MG63 (cell line): ENCODE measurements around the gene APLF. TPM values are rescaled to one million over a fixed set of nuclear protein-coding genes. Genes with fewer than 3 reads are reported as not detected.

Source experiments
- DNase-seq: peaks from one replicate; pipeline ENCODE4 v3.0.0-alpha.2; 2020
- H3K27me3 ChIP-seq: fragments of 250-450 bp; sonication (Bioruptor Pico); 2 replicates; pipeline ENCODE4 v1.5.1; 2020; ENCODE audit warnings: mild to moderate bottlenecking, moderate library complexity
- H3K36me3 ChIP-seq: fragments of 250-450 bp; sonication (Bioruptor Pico); 2 replicates; pipeline ENCODE4 v1.5.1; 2020; ENCODE audit warnings: mild to moderate bottlenecking, moderate library complexity
- H3K4me3 ChIP-seq: fragments of 250-450 bp; sonication (Bioruptor Pico); 2 replicates; pipeline ENCODE4 v1.5.1; 2020; ENCODE audit warnings: mild to moderate bottlenecking, moderate library complexity
- H3K9me3 ChIP-seq: fragments of 250-450 bp; sonication (Bioruptor Pico); 2 replicates; pipeline ENCODE4 v1.5.1; 2020; ENCODE audit warnings: mild to moderate bottlenecking, moderate library complexity
- total RNA-seq: library from RNA; depleted of rRNA; stranded (reverse); fragments of >200 nt; shearing (Covaris generic); gene quantifications from 2 replicates; pipeline ENCODE4 v1.2.3, GENCODE V29; 2014; ENCODE audit warnings: low replicate concordance; rRNA removed

Gene APLF, protein sequence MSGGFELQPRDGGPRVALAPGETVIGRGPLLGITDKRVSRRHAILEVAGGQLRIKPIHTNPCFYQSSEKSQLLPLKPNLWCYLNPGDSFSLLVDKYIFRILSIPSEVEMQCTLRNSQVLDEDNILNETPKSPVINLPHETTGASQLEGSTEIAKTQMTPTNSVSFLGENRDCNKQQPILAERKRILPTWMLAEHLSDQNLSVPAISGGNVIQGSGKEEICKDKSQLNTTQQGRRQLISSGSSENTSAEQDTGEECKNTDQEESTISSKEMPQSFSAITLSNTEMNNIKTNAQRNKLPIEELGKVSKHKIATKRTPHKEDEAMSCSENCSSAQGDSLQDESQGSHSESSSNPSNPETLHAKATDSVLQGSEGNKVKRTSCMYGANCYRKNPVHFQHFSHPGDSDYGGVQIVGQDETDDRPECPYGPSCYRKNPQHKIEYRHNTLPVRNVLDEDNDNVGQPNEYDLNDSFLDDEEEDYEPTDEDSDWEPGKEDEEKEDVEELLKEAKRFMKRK
- total RNA-seq: 0.99 and 2.5 TPM in 2 replicates

DNA sequence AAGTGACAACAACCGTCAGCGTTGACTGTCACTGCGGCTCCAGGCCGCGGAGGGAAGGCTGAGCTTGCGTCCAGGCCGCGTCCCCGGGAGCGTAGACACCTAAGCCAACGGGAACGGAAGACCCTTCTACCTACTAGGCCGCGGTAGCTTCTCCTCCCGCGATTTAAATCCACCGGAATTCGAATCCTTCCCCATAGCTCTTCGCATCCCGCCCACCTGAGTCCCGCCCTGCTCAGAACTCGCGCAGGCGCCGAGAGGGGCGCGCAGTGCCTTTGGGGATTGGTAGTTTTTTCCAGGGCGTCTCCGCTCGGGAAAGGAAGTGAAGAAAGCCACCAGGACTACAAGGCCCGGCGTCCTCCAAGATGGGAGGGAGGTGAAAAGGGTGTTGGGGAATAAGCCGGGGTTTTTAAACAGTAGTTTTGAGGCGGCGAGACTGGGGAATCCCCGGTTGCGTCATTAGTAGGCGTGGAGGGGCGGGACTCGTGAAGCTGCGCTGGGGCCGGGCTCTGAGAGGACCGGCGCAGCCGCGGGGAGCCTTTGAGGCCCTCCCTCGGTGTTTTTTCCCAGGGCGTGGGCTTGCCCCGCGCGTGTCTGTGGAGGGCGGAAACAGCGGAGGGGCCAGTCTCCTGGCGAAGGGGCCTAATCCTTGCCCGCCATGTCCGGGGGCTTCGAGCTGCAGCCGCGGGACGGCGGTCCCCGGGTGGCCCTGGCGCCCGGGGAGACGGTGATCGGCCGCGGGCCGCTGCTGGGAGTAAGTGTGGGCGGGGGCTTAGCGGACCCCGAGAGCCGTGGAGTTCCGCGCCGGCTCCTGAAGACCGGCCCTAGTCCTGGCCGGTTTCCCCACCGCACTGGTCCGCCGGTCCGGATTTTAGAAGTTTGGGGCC, at the start of gene APLF, which contains the start of gene FBXO48:
TSS of gene APLF (plus strand) at position 509 of the 884 bp plus-strand sequence. CDS start at position 656, 147 bp downstream.
TSS of gene FBXO48 (minus strand) at position 218 of the 884 bp plus-strand sequence. CDS start 2,149 bp downstream, outside the sequence.
- peak within 1 kb of the TSS; percentile 80 for H3K4me3 ChIP-seq
- peak; percentile 98 for DNase-seq
- no peaks in the 10 kb centered on the region for H3K27me3 ChIP-seq
- no peaks in the 10 kb centered on the region for H3K9me3 ChIP-seq
- no peaks in the 10 kb centered on the region for H3K36me3 ChIP-seq

GRCh38 chr2:68417926-68418325, 49.5 kb upstream of the APLF start:
- Histone ChIP-seq H3K4me3 (no peak overlapping the region), H3K36me3 (no peaks in the 10 kb centered on the region), H3K9me3 (no peaks in the 10 kb centered on the region), H3K27me3 (no peaks in the 10 kb centered on the region; the same call in 1 of the 2 replicates)
- DNase-seq: no peak

- Histone ChIP-seq H3K27me3 (no peaks in the 10 kb centered on the region; the same call in 1 of the 2 replicates), H3K9me3 (no peaks in the 10 kb centered on the region), H3K36me3 (no peaks in the 10 kb centered on the region), H3K4me3 (no peak overlapping the region)
- DNase-seq: no peak
These were observed 49.0 kb upstream of the APLF start for GRCh38 chr2:68418419-68418818.

DNA sequence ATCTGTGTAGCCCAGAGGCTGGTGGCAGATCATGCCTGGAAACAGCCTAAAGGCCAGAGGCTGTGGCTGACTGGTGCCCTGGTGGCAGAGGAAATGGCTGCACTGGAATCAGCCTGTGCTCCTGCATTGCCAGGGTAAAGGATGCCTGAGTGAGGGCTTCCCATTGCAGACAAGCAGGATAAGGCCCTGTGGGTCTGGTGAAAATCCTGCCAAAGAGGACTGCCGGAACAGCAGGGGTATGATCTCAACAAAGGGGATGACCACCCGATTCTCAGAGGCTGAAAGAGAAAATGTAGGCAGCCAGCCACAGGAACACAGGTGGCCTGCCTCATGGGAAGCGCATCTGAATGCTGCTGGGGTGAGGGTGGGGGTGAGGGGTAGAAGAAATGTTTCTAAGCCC, 48.5 kb upstream of the APLF start:
- no peak for DNase-seq
- H3K4me3 ChIP-seq: no peak overlapping the region
- no peaks in the 10 kb centered on the region; the same call in 1 of the 2 replicates for H3K27me3 ChIP-seq
- H3K36me3 ChIP-seq: no peaks in the 10 kb centered on the region
- H3K9me3 ChIP-seq: no peaks in the 10 kb centered on the region

GRCh38 chr2:68420254-68420910, 47.0 kb upstream of the APLF start:
- Histone ChIP-seq H3K4me3 (no peak overlapping the region), H3K9me3 (no peaks in the 10 kb centered on the region), H3K27me3 (no peaks in the 10 kb centered on the region; the same call in 1 of the 2 replicates), H3K36me3 (no peaks in the 10 kb centered on the region)
- no peak for DNase-seq

- no peak overlapping the region for H3K4me3 ChIP-seq
- H3K27me3 ChIP-seq: no peaks in the 10 kb centered on the region; the same call in 1 of the 2 replicates
- H3K36me3 ChIP-seq: no peaks in the 10 kb centered on the region
- H3K9me3 ChIP-seq: no peaks in the 10 kb centered on the region
- DNase-seq: no peak
These were observed 43.3 kb upstream of the APLF start for GRCh38 chr2:68423966-68424650.

DNA sequence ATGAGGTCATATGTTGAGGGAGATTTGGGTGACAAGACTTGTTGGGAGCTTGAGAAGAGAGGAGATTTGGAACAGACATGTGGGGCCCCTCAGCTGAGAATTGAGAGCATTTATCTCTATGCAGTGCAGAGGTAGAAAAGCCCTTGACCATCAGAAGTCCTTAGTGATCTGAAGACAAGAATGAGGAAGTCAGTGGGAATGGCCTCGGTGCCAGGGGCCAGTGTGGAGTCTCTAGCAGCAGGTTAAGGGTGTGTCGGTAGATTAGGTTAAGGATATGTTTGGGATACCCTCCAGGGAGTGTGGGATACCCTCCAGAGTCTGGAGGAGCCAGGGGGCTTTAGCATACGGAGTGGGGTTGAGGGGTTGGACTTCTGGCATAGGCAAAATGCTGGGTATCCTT, 41.9 kb upstream of the APLF start:
- H3K27me3 ChIP-seq: no peaks in the 10 kb centered on the region; the same call in 1 of the 2 replicates
- no peaks in the 10 kb centered on the region for H3K36me3 ChIP-seq
- no peak overlapping the region for H3K4me3 ChIP-seq
- no peak for DNase-seq
- no peaks in the 10 kb centered on the region for H3K9me3 ChIP-seq

- no peaks in the 10 kb centered on the region for H3K9me3 ChIP-seq
- no peaks in the 10 kb centered on the region for H3K27me3 ChIP-seq
- H3K4me3 ChIP-seq: no peak overlapping the region
- no peak for DNase-seq
- no peaks in the 10 kb centered on the region for H3K36me3 ChIP-seq
These were observed 40.9 kb upstream of the APLF start for GRCh38 chr2:68426446-68426845.

- Histone ChIP-seq H3K4me3 (no peak overlapping the region), H3K9me3 (no peaks in the 10 kb centered on the region), H3K36me3 (no peaks in the 10 kb centered on the region), H3K27me3 (no peaks in the 10 kb centered on the region)
- no peak for DNase-seq
These were observed 40.4 kb upstream of the APLF start for GRCh38 chr2:68426848-68427579.

GRCh38 chr2:68428126-68428525, 39.3 kb upstream of the APLF start:
- H3K4me3 ChIP-seq: no peak overlapping the region
- H3K36me3 ChIP-seq: no peaks in the 10 kb centered on the region
- no peaks in the 10 kb centered on the region for H3K27me3 ChIP-seq
- DNase-seq: no peak
- no peaks in the 10 kb centered on the region for H3K9me3 ChIP-seq

DNA sequence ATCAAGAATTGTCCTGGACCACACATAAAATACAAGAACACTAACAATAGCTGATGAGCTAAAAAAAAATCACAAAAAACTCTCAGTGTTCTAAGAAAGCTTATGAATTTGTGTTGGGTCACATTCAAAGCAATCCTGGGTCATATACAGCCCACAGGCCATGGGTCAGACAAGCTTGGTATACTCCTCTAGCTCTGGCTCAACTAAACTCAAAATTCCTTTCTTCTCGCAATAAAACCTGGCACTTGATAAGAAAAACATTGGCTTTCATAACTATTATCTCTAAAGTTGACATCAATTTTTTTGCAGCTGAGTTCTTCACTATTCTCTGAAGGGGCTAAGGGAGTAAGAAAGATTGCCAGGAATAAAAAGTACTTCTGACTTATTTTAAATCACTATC, 38.6 kb upstream of the APLF start:
- DNase-seq: no peak

DNA sequence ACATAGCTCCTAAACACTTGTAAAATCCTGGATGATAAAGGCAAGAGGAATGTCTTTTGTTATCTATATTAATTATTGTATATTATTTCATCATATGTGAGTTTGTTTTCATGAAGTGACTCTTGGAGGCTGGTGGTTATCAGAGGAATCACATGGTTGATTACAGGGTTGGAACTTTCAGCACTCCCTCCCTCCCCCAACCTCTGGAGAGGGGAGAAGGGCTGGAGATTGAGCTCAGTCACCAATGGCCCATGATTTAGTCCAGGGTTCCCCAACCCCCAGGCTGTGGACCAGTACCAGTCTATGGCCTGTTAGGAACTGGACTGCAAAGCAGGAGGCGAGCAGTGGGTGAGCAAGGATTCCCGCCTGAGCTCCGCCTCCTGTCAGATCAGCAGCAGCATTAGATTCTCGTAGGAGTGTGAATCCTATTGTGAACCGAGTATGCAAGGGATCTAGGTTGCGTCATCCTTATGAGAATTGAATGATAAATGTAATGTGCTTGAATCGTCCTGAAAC, 38.0 kb upstream of the APLF start:
- Histone ChIP-seq H3K9me3 (no peaks in the 10 kb centered on the region), H3K4me3 (no peak overlapping the region), H3K36me3 (no peaks in the 10 kb centered on the region), H3K27me3 (no peaks in the 10 kb centered on the region)
- no peak for DNase-seq

More for the DNA sequence above, 38.6 kb upstream of the APLF start:
- Histone ChIP-seq H3K36me3 (no peaks in the 10 kb centered on the region), H3K9me3 (no peaks in the 10 kb centered on the region), H3K27me3 (no peaks in the 10 kb centered on the region), H3K4me3 (no peak overlapping the region)

DNA sequence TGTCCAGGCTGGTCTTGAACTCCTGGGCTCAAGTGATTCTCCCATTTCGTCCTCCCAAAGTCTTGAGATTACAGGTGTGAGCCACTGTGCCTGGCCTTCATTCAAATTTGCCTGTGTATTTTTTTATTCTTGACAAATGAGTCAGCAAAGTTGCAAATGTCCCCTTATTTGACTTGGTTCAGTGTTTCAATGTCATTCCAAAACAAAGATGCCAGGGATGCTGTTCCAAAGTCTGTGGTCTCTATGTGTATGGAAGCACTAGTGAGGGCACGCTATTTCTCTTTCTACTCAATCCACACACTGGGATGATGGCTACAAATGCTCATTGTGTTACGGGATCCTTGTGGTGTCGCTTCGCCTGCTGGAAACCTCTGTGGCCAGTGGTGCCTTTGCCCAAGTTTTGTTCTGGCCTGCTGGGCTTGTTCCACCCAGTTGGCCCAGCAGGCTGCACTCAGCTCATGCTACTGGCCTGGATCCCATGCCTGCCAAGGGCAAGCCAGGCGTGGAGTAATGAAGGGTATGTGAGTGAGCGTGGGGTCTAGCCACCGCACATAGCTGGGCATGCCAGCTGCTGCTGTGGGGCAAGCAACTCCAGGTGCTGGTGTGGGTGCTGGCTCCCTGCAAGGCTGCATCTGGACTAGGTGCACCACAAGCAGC, 35.9 kb upstream of the APLF start:
- no peak overlapping the region for H3K4me3 ChIP-seq
- H3K27me3 ChIP-seq: no peaks in the 10 kb centered on the region
- no peaks in the 10 kb centered on the region for H3K36me3 ChIP-seq
- no peaks in the 10 kb centered on the region for H3K9me3 ChIP-seq
- no peak for DNase-seq

- no peaks in the 10 kb centered on the region for H3K9me3 ChIP-seq
- DNase-seq: no peak
- H3K36me3 ChIP-seq: no peaks in the 10 kb centered on the region
- no peak overlapping the region for H3K4me3 ChIP-seq
- no peaks in the 10 kb centered on the region; the same call in 1 of the 2 replicates for H3K27me3 ChIP-seq
These were observed 34.4 kb upstream of the APLF start for GRCh38 chr2:68432696-68433658.
